ENCODE results near the gene CDYL2.

- TF ChIP-seq EZH2 (IDR thresholded peaks at IDR 0.05; ENCODE audit: insufficient read depth, poor library complexity, severe bottlenecking) (no peak), EZH2phosphoT487 (IDR thresholded peaks at IDR 0.05; ENCODE audit: insufficient read depth, low read depth) (no peak)
These were observed 71.0 kb downstream of the CDYL2 start for GRCh38 chr16:80733407-80733806.
